Body of pancreas (tissue), 4 donors: ENCODE data around the gene SEC24D.

Experiments
- POLR2A ChIP-seq, 3 donors: fragments of 450-650 bp; IDR thresholded peaks; one replicate each; pipeline ENCODE4 v1.6.1; 2016; ENCODE audit warnings: antibody characterized with exemption in 3 of 3, mild to moderate bottlenecking in 2 of 3
- TF ChIP-seq, protein P1 (sequence below), 7 experiments: fragments of 450-650 bp in 4 of 7; fragments of 200-600 bp in 3 of 7; sonication (generic) in 3 of 7; IDR thresholded peaks; one replicate each; pipeline ENCODE4 v1.5.1; 2016 to 2019; ENCODE audit warnings: antibody characterized with exemption in 7 of 7

DNA sequence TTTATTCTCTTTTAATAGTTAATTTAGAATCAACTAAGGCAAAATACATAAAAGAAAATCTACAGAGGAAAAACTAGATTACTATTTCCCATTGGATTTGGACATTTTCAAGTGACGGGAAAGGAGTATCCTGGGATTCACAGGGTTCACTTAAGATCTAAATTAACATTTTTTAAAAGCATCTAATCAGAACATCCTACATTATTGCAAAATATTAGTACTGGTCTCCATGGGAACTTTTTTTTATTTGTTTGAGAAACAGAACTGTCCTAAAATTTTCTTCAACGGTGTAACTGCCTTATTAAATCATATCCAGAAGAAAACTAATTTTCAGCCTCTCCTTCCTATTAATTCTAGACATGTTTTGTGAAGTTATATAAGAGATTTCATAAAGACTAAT is 81.0 kb downstream of the SEC24D start:
- TF ChIP-seq, protein P1, sequence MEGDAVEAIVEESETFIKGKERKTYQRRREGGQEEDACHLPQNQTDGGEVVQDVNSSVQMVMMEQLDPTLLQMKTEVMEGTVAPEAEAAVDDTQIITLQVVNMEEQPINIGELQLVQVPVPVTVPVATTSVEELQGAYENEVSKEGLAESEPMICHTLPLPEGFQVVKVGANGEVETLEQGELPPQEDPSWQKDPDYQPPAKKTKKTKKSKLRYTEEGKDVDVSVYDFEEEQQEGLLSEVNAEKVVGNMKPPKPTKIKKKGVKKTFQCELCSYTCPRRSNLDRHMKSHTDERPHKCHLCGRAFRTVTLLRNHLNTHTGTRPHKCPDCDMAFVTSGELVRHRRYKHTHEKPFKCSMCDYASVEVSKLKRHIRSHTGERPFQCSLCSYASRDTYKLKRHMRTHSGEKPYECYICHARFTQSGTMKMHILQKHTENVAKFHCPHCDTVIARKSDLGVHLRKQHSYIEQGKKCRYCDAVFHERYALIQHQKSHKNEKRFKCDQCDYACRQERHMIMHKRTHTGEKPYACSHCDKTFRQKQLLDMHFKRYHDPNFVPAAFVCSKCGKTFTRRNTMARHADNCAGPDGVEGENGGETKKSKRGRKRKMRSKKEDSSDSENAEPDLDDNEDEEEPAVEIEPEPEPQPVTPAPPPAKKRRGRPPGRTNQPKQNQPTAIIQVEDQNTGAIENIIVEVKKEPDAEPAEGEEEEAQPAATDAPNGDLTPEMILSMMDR (IDR thresholded peaks at IDR 0.05), result no peak
- TF ChIP-seq POLR2A (IDR thresholded peaks at IDR 0.05), result no peak
